ENCODE measurements around the gene HAUS5.
"Not testable (repeated sequence)": the region's sequence is repeated elsewhere in the genome, so short reads cannot be mapped to it uniquely, and the experiment has no call there.

Gene HAUS5

DNA sequence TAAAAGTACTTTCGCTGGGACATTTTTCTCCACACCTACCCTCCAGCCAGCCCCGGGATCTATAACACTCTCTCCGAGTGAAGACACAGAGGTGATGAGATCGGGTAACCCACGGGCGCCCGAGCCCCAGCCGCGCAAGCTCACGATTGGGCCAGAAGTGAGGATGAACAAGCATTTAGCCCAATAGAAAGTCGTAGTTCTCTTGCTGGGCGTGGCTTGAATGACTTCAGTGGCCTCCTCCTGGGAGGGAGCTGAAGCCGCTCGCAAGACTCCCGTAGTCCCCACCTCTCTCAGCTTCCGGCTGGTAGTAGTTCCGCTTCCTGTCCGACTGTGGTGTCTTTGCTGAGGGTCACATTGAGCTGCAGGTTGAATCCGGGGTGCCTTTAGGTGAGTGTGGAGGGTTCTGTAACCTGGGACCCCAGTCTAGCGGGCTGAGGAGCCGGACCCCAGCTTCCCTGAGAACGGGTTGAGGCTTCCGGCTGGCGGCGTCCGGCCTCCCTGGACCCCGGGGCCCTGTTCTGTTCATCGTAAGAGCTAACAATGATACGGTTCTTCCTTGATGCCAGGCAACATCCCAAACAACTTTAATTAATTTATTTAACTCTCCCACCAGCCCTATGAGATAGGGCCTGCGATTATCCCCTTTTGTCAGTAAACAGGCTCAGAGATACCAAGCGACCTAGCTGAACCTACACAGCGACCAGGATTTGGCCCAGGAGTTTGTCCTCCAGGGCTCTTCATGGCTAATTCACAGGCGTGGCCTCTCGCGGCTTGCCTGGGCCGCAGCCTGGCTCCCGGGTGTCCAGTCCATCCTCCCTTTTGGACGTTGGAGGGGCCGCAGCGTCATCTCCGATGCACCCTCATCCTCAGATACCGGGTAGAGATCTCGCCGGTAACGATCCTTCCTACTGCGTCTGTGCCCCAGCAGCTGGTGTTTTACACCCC lies 35.8 kb downstream of the HAUS5 start, which contains the start of gene COX6B1:
TSS of gene COX6B1 (plus strand) at position 307 of the 945 bp plus-strand sequence. CDS start 2,921 bp downstream, outside the sequence.
- Histone ChIP-seq H3K9ac (ENCODE audit: low read length) (peak within 1 kb of the TSS; percentile 84), H3K4me1 (ENCODE audit: insufficient read depth, low read length, severe bottlenecking) (peaks cover 33% of the 10 kb centered on the region), H3K27ac (ENCODE audit: low read depth, low read length, poor library complexity, severe bottlenecking) (peak within 1 kb of the TSS; percentile 28), H3K79me2 (ENCODE audit: insufficient read depth, low read length) (peaks cover 24% of the 10 kb centered on the region), H3K9me2 (ENCODE audit: low read depth, low read length) (no peaks in the 10 kb centered on the region), H2AFZ (ENCODE audit: low read length) (no peak within 1 kb of the TSS), H3K9me3 (ENCODE audit: low read length) (no peaks in the 10 kb centered on the region), H4K20me1 (ENCODE audit: insufficient read depth, low read length) (no peaks in the 10 kb centered on the region), H3K4me3 (ENCODE audit: low read depth, low read length, poor library complexity, severe bottlenecking) (peak within 1 kb of the TSS; percentile 91), H3K27me3 (ENCODE audit: insufficient read depth, low read length) (no peaks in the 10 kb centered on the region), H3K36me3 (ENCODE audit: insufficient read depth, low read length) (peaks cover 19% of the 10 kb centered on the region), H3K4me2 (ENCODE audit: low read length) (peak within 1 kb of the TSS; percentile 98), H3F3A (ENCODE audit: insufficient read depth, low read length) (peaks cover 4% of the 10 kb centered on the region; the same call in 1 of the 2 replicates)
- TF ChIP-seq EZH2 (IDR thresholded peaks at IDR 0.05; ENCODE audit: borderline replicate concordance, low read length) (no peak), CTCF (IDR thresholded peaks at IDR 0.05; ENCODE audit: low read length) (no peak)

- Histone ChIP-seq H3K9me2 (ENCODE audit: low read depth, low read length) (no peaks in the 10 kb centered on the region), H3K36me3 (ENCODE audit: insufficient read depth, low read length) (peaks cover 36% of the 10 kb centered on the region), H3K4me3 (ENCODE audit: low read depth, low read length, poor library complexity, severe bottlenecking) (no peak overlapping the region), H3K4me2 (ENCODE audit: low read length) (no peak overlapping the region), H3K27me3 (ENCODE audit: insufficient read depth, low read length) (no peaks in the 10 kb centered on the region), H3K27ac (ENCODE audit: low read depth, low read length, poor library complexity, severe bottlenecking) (no peak overlapping the region), H3K9ac (ENCODE audit: low read length) (no peak overlapping the region), H3F3A (ENCODE audit: insufficient read depth, low read length) (peaks cover 3% of the 10 kb centered on the region; the same call in 1 of the 2 replicates), H4K20me1 (ENCODE audit: insufficient read depth, low read length) (no peaks in the 10 kb centered on the region), H2AFZ (ENCODE audit: low read length) (no peak overlapping the region), H3K4me1 (ENCODE audit: insufficient read depth, low read length, severe bottlenecking) (peaks cover 21% of the 10 kb centered on the region), H3K9me3 (ENCODE audit: low read length) (no peaks in the 10 kb centered on the region), H3K79me2 (ENCODE audit: insufficient read depth, low read length) (peaks cover 24% of the 10 kb centered on the region)
- TF ChIP-seq CTCF (IDR thresholded peaks at IDR 0.05; ENCODE audit: low read length) (no peak), EZH2 (IDR thresholded peaks at IDR 0.05; ENCODE audit: borderline replicate concordance, low read length) (no peak)
Measured at GRCh38 chr19:35650581-35650980, 38.0 kb downstream of the HAUS5 start.

DNA sequence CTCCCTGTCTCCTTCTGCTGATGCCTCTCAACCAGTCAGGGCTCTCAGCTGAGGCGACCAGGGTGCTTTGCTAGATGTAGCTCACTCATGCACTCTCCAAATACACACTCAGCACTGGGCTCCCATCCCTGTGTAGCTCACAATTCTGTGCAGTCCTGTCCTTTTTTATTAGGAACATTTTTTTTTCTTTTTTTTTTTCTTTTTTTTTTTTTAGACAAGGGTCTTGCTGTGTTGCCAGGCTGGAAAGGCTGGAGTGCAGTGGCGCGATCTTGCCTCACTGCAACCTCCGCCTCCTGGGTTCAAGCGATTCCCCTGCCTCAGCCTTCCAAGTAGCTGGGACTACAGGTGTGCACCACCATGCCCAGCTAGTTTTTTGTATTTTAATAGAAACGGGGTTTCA lies 42.3 kb downstream of the HAUS5 start:
- not testable (repeated sequence) for H4K20me1 ChIP-seq (ENCODE audit: insufficient read depth, low read length); H3K9me3 ChIP-seq (ENCODE audit: low read length); H3K4me2 ChIP-seq (ENCODE audit: low read length); H3K27ac ChIP-seq (ENCODE audit: low read depth, low read length, poor library complexity, severe bottlenecking); H3K4me1 ChIP-seq (ENCODE audit: insufficient read depth, low read length, severe bottlenecking); H3K9me2 ChIP-seq (ENCODE audit: low read depth, low read length); H2AFZ ChIP-seq (ENCODE audit: low read length); H3K4me3 ChIP-seq (ENCODE audit: low read depth, low read length, poor library complexity, severe bottlenecking); H3K9ac ChIP-seq (ENCODE audit: low read length); H3K27me3 ChIP-seq (ENCODE audit: insufficient read depth, low read length); H3F3A ChIP-seq (ENCODE audit: insufficient read depth, low read length)
- peaks cover 10% of the 10 kb centered on the region for H3K79me2 ChIP-seq (ENCODE audit: insufficient read depth, low read length)
- peaks cover 70% of the 10 kb centered on the region for H3K36me3 ChIP-seq (ENCODE audit: insufficient read depth, low read length)

Measured in OCI-LY1 (cell line).